Prostate gland (tissue), 2 donors: Measurements from ENCODE around the gene FGFR1OP2.

Source experiments
- POLR2A ChIP-seq: fragments of 450-650 bp; IDR thresholded peaks from one replicate; pipeline ENCODE4 v1.6.1; 2016; ENCODE audit warnings: antibody characterized with exemption, mild to moderate bottlenecking
- TF ChIP-seq, protein P1 (sequence below), 4 experiments: fragments of 200-600 bp in 2 of 4; fragments of 450-650 bp in 2 of 4; sonication (generic) in 2 of 4; IDR thresholded peaks; 1 replicate in 3 of 4; 2 replicates in 1 of 4; pipeline ENCODE4 v1.5.1; 2016 to 2019; ENCODE audit warnings: antibody characterized with exemption in 4 of 4, mild to moderate bottlenecking in 2 of 4, moderate library complexity in 2 of 4

DNA sequence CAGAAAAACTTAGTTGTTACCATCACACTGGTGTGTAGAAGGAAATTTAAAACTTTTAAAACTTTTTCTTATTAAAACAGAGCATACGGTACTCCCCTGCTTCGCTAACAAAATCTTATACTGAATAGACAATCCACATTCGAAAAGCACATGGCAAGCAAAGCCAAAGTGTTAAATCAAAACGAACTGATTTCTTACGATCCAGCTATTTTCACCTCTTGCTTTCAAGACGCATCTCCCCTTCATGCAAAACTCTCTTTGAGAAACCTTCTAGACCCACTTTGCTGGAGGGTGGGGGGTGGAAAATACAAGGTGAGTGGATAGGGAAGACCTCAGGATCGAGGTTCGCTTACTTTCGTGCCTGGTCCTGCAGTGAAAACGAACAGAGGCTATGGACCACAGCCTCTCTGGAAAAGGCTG lies 817 bp upstream of the FGFR1OP2 start:
- TF ChIP-seq, protein P1, sequence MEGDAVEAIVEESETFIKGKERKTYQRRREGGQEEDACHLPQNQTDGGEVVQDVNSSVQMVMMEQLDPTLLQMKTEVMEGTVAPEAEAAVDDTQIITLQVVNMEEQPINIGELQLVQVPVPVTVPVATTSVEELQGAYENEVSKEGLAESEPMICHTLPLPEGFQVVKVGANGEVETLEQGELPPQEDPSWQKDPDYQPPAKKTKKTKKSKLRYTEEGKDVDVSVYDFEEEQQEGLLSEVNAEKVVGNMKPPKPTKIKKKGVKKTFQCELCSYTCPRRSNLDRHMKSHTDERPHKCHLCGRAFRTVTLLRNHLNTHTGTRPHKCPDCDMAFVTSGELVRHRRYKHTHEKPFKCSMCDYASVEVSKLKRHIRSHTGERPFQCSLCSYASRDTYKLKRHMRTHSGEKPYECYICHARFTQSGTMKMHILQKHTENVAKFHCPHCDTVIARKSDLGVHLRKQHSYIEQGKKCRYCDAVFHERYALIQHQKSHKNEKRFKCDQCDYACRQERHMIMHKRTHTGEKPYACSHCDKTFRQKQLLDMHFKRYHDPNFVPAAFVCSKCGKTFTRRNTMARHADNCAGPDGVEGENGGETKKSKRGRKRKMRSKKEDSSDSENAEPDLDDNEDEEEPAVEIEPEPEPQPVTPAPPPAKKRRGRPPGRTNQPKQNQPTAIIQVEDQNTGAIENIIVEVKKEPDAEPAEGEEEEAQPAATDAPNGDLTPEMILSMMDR (IDR thresholded peaks at IDR 0.05), result no peak
- TF ChIP-seq POLR2A, result no peak
